Caco-2 (cell line): ENCODE data around the gene USP40. TPM values are rescaled to one million over a fixed set of nuclear protein-coding genes. Genes with fewer than 3 reads are reported as not detected.

Experiments
- BruUV-seq: library from RNA; stranded (reverse); fragments of 400-500 nt; replicated peaks from 2 replicates; lab custom pipeline; 2021; lab: Mats Ljungman, UMichigan
- CTCF ChIA-PET: fragments of 300-600 bp; sonication (Branson Sonifier 250); formaldehyde crosslinking; loops from one replicate; lab custom pipeline; 2022; ENCODE audit warnings: antibody characterized with exemption; lab: Charles Lee
- POLR2A ChIA-PET: fragments of 300-600 bp; sonication (Branson Sonifier 250); formaldehyde crosslinking; loops from one replicate; lab custom pipeline; 2022; ENCODE audit warnings: antibody characterized with exemption; lab: Charles Lee
- DNase-seq, 2 experiments: peaks; one replicate each; pipeline versions ENCODE4 v3.0.0 to v3.0.0-alpha.2; 2020 to 2022
- H3K27me3 ChIP-seq: replicated peaks from 2 replicates; pipeline ENCODE4 v1.6.0; 2011; ENCODE audit warnings: low read length; ENCODE audit not compliant: control insufficient read depth, insufficient read depth
- H3K36me3 ChIP-seq: 2 replicates; pipeline ENCODE4 v1.5.1; 2011; ENCODE audit warnings: low read length; ENCODE audit not compliant: control insufficient read depth, insufficient read depth
- H3K4me1 ChIP-seq: fragments of 250-450 bp; sonication (Bioruptor Pico); 2 replicates; pipeline ENCODE4 v1.5.1; 2020; ENCODE audit warnings: mild to moderate bottlenecking
- H3K4me3 ChIP-seq: 2 replicates; pipeline ENCODE4 v1.5.1; 2011; ENCODE audit warnings: low read depth, mild to moderate bottlenecking, control low read depth, low read length
- H3K9me3 ChIP-seq: fragments of 250-450 bp; sonication (Bioruptor Pico); 2 replicates; pipeline ENCODE4 v1.5.1; 2020; ENCODE audit warnings: mild to moderate bottlenecking, moderate library complexity
- H3K27ac Mint-ChIP-seq: one replicate; pipeline ENCODE4 v1.8.0; 2022; ENCODE audit warnings: mixed read lengths; ENCODE audit not compliant: unreplicated experiment
- H3K27me3 Mint-ChIP-seq: one replicate; pipeline ENCODE4 v1.8.0; 2022; ENCODE audit warnings: mixed read lengths; ENCODE audit not compliant: insufficient read depth, unreplicated experiment
- H3K36me3 Mint-ChIP-seq: one replicate; pipeline ENCODE4 v1.8.0; 2022; ENCODE audit warnings: mild to moderate bottlenecking, mixed read lengths; ENCODE audit not compliant: insufficient read depth, unreplicated experiment
- H3K4me1 Mint-ChIP-seq: one replicate; pipeline ENCODE4 v1.8.0; 2022; ENCODE audit warnings: low read depth, mixed read lengths; ENCODE audit not compliant: unreplicated experiment
- H3K4me3 Mint-ChIP-seq: one replicate; pipeline ENCODE4 v1.8.0; 2022; ENCODE audit warnings: mild to moderate bottlenecking, moderate library complexity, mixed read lengths; ENCODE audit not compliant: unreplicated experiment
- H3K9me3 Mint-ChIP-seq: one replicate; pipeline ENCODE4 v1.8.0; 2022; ENCODE audit warnings: mixed read lengths; ENCODE audit not compliant: unreplicated experiment
- intact Hi-C: fragments of 100-400 bp; cut with micrococcal nuclease; formaldehyde crosslinking; loops from one replicate; pipeline ENCODE4 v1.10.0; 2022; ENCODE audit not compliant: unreplicated experiment
- total RNA-seq: library from RNA; stranded (reverse); gene quantifications from 2 replicates; pipeline ENCODE4 v1.2.3, GENCODE V29; 2022
- TF ChIP-seq, protein P1 (sequence below), 2 experiments: fragments of 200-600 bp in 1 of 2; IDR thresholded peaks; 1 replicate in 1 of 2; 2 replicates in 1 of 2; pipeline versions ENCODE4 v1.5.1 to v1.8.0; 2011 to 2022; ENCODE audit warnings: antibody characterized with exemption in 1 of 2, control low read depth in 1 of 2, inconsistent platforms in 1 of 2, low read depth in 1 of 2, low read length in 1 of 2, mild to moderate bottlenecking in 1 of 2, moderate library complexity in 1 of 2; ENCODE audit not compliant: insufficient read depth in 1 of 2, severe bottlenecking in 1 of 2, unreplicated experiment in 1 of 2

USP40 gene
- total RNA-seq, 1 experiment from 2014 or later: 27.8 TPM

- no TSS peak for BruUV-seq
- intact Hi-C loops: no loop called here
- H3K4me3 Mint-ChIP-seq: no peak overlapping the region
- TF ChIP-seq, protein P1, sequence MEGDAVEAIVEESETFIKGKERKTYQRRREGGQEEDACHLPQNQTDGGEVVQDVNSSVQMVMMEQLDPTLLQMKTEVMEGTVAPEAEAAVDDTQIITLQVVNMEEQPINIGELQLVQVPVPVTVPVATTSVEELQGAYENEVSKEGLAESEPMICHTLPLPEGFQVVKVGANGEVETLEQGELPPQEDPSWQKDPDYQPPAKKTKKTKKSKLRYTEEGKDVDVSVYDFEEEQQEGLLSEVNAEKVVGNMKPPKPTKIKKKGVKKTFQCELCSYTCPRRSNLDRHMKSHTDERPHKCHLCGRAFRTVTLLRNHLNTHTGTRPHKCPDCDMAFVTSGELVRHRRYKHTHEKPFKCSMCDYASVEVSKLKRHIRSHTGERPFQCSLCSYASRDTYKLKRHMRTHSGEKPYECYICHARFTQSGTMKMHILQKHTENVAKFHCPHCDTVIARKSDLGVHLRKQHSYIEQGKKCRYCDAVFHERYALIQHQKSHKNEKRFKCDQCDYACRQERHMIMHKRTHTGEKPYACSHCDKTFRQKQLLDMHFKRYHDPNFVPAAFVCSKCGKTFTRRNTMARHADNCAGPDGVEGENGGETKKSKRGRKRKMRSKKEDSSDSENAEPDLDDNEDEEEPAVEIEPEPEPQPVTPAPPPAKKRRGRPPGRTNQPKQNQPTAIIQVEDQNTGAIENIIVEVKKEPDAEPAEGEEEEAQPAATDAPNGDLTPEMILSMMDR (IDR thresholded peaks at IDR 0.05; ENCODE audit: insufficient read depth in 1 of 2, low read depth in 1 of 2, low read length in 1 of 2, severe bottlenecking in 1 of 2, unreplicated experiment in 1 of 2): no peak
- H3K4me1 ChIP-seq: no peaks in the 10 kb centered on the region
- CTCF ChIA-PET: no interaction called here
- peaks cover 1% of the 10 kb centered on the region for H3K9me3 Mint-ChIP-seq
- H3K4me1 Mint-ChIP-seq: no peaks in the 10 kb centered on the region
- DNase-seq: no peak
- no peaks in the 10 kb centered on the region for H3K27me3 ChIP-seq
- H3K27me3 Mint-ChIP-seq: no peaks in the 10 kb centered on the region
- H3K4me3 ChIP-seq: no peak overlapping the region
- H3K27ac Mint-ChIP-seq: no peak overlapping the region
- H3K36me3 ChIP-seq: no peaks in the 10 kb centered on the region
- H3K36me3 Mint-ChIP-seq: no peaks in the 10 kb centered on the region
- POLR2A ChIA-PET: no interaction called here
- H3K9me3 ChIP-seq: no peaks in the 10 kb centered on the region
These were observed 38.2 kb upstream of the USP40 start for GRCh38 chr2:233604826-233605225.

- H3K27me3 ChIP-seq: no peaks in the 10 kb centered on the region
- Mint-ChIP-seq H3K4me1 (no peaks in the 10 kb centered on the region), H3K4me3 (no peak overlapping the region), H3K36me3 (no peaks in the 10 kb centered on the region), H3K27ac (no peak overlapping the region), H3K27me3 (no peaks in the 10 kb centered on the region), H3K9me3 (no peaks in the 10 kb centered on the region)
- no TSS peak for BruUV-seq
- no peaks in the 10 kb centered on the region for H3K9me3 ChIP-seq
- no peaks in the 10 kb centered on the region for H3K36me3 ChIP-seq
- POLR2A ChIA-PET: no interaction called here
- DNase-seq: no peak
- no peaks in the 10 kb centered on the region for H3K4me1 ChIP-seq
- H3K4me3 ChIP-seq: no peak overlapping the region
- CTCF ChIA-PET: no interaction called here
- TF ChIP-seq, protein P1 (IDR thresholded peaks at IDR 0.05; ENCODE audit: insufficient read depth in 1 of 2, low read depth in 1 of 2, low read length in 1 of 2, severe bottlenecking in 1 of 2, unreplicated experiment in 1 of 2): no peak
- intact Hi-C loops: no loop called here
These were observed 36.9 kb upstream of the USP40 start for GRCh38 chr2:233603520-233603919.

DNA sequence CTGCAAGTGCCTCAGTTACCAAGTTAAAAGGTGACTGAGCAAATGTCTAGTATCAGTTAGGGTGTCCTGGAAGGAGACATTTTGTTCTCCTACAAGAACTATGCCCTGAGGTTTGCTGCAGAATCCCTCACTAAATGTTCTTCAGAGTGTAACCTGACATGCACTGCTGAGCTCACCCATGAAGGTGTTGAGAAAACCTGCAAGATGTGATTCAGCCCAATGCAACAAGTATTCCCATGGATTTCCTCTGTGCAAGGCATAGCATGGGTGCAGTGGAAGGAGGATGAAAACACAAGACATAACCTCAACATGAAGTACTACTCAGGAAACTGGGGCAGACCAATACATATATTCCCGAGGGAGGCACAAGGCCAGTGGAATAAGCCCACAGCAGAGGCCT lies 35.5 kb upstream of the USP40 start:
- H3K4me3 Mint-ChIP-seq: no peak overlapping the region
- intact Hi-C loops: no loop called here
- BruUV-seq: no TSS peak
- H3K4me1 Mint-ChIP-seq: no peaks in the 10 kb centered on the region
- no peaks in the 10 kb centered on the region for H3K9me3 Mint-ChIP-seq
- Histone ChIP-seq H3K4me1 (no peaks in the 10 kb centered on the region), H3K4me3 (no peak overlapping the region), H3K27me3 (no peaks in the 10 kb centered on the region), H3K36me3 (no peaks in the 10 kb centered on the region), H3K9me3 (no peaks in the 10 kb centered on the region)
- ChIA-PET CTCF (no interaction called here), POLR2A (no interaction called here)
- no peaks in the 10 kb centered on the region for H3K27me3 Mint-ChIP-seq
- DNase-seq: no peak
- H3K36me3 Mint-ChIP-seq: no peaks in the 10 kb centered on the region
- H3K27ac Mint-ChIP-seq: no peak overlapping the region
- TF ChIP-seq, protein P1 (IDR thresholded peaks at IDR 0.05; ENCODE audit: insufficient read depth in 1 of 2, low read depth in 1 of 2, low read length in 1 of 2, severe bottlenecking in 1 of 2, unreplicated experiment in 1 of 2): no peak
